K562 (cell line): ENCODE data around the gene PUM2. TPM values are rescaled to one million over a fixed set of nuclear protein-coding genes. Genes with fewer than 3 reads are reported as not detected.
A peak's percentile ranks its signal among the peaks of the same experiment; 100 is the strongest.

Source experiments
- CHD7 ChIP-seq: fragments of 200-600 bp; sonication (generic); IDR thresholded peaks from one replicate; pipeline ENCODE4 v1.6.1; 2012; ENCODE audit warnings: mild to moderate bottlenecking, low read depth, low read length, inconsistent platforms
- CXXC5 ChIP-seq: fragments of 250-450 bp; sonication (Bioruptor Pico); IDR thresholded peaks from 2 replicates; pipeline ENCODE4 v1.8.0; 2022; ENCODE audit warnings: inconsistent platforms, mild to moderate bottlenecking, moderate library complexity
- HMG20B ChIP-seq: fragments of 250-450 bp; sonication (Bioruptor Pico); IDR thresholded peaks from 2 replicates; pipeline ENCODE4 v1.5.0; 2021; ENCODE audit warnings: mild to moderate bottlenecking
- HMGN3 ChIP-seq: IDR thresholded peaks from 2 replicates; pipeline ENCODE4 v1.6.1; 2011; ENCODE audit warnings: borderline replicate concordance, low read depth, mild to moderate bottlenecking, mixed read lengths, low read length; ENCODE audit not compliant: insufficient read length; ENCODE audit errors: extremely low read depth
- JUNB ChIP-seq: fragments of 450-650 bp; formaldehyde crosslinking; conservative IDR thresholded peaks from 2 replicates; pipeline ENCODE4 v1.4.0; 2020; ENCODE audit warnings: mild to moderate bottlenecking
- MLX ChIP-seq, 2 experiments: fragments of 450-650 bp in 1 of 2; sonication (generic) in 1 of 2; formaldehyde crosslinking; conservative IDR thresholded peaks; 2 replicates each; pipeline versions ENCODE4 v1.4.0 to v1.8.1; 2020 to 2022; ENCODE audit warnings: mild to moderate bottlenecking in 1 of 2, missing genetic modification reagents in 1 of 2
- PHF21A ChIP-seq: fragments of 450-650 bp; IDR thresholded peaks from 2 replicates; pipeline ENCODE4 v1.6.1; 2017; ENCODE audit warnings: low read depth, borderline replicate concordance
- PRDM10 ChIP-seq: fragments of 450-650 bp; IDR thresholded peaks from 2 replicates; pipeline ENCODE4 v1.6.1; 2018; ENCODE audit not compliant: partially characterized antibody
- PTBP1 ChIP-seq: fragments of 200-400 bp; formaldehyde crosslinking; IDR thresholded peaks from 2 replicates; pipeline ENCODE4 v1.6.1; 2017; ENCODE audit warnings: low read depth, low read length
- SMARCE1 ChIP-seq: fragments of 450-650 bp; IDR thresholded peaks from 2 replicates; pipeline ENCODE4 v1.7.1; 2016; ENCODE audit warnings: mild to moderate bottlenecking
- SRSF9 ChIP-seq: fragments of 200-400 bp; formaldehyde crosslinking; IDR thresholded peaks from 2 replicates; pipeline ENCODE4 v1.6.1; 2017; ENCODE audit warnings: low read depth, low read length, borderline replicate concordance
- ZNF217 ChIP-seq: sonication (generic); formaldehyde crosslinking; IDR thresholded peaks from 2 replicates; pipeline ENCODE4 v1.8.0; 2022; ENCODE audit warnings: mild to moderate bottlenecking, missing genetic modification reagents
- polyA plus RNA-seq, 8 experiments: library from polyadenylated mRNA; depleted of rRNA in 4 of 8; stranded (reverse) in 5 of 8; unstranded in 3 of 8; fragments of >200 nt; fragmentation: Nextera tagmentation in 2 of 8; fragmentation: Illumina TruSeq in 1 of 8; extraction: Ambion mirVana in 2 of 8; extraction: Trizol in 1 of 8; gene quantifications; 2 replicates each; pipeline versions ENCODE4 v1.2.1 to v1.2.3, GENCODE V29; 2011 to 2014; ENCODE audit warnings: inconsistent platforms in 1 of 8, missing spikeins in 1 of 8
- total RNA-seq, 7 experiments: library from RNA; depleted of rRNA in 6 of 7; stranded (reverse); fragments of >200 nt in 6 of 7; fragmentation: Illumina TruSeq in 2 of 7; extraction: Trizol in 2 of 7; gene quantifications; 2 replicates each; pipeline versions ENCODE4 v1.2.1 to v1.2.3, GENCODE V29; 2011 to 2021; ENCODE audit warnings: low replicate concordance in 1 of 7

The PUM2 gene
- total and polyA plus RNA-seq, 9 of the 15 experiments (the other 6 are each of a cell fraction or from before 2014, with no cell fraction given), result 13.4 to 61.9 (median 28.3) TPM

- no peak for TF ChIP-seq PRDM10
- TF ChIP-seq MLX (CRISPR knock-in tag; conservative IDR thresholded peaks at IDR 0.05), result no peak
- TF ChIP-seq HMGN3, result peak; percentile 63
- TF ChIP-seq HMG20B (CRISPR knock-in tag), result no peak
- TF ChIP-seq ZNF217 (CRISPR knock-in tag), result 0 out of 2 replicates have a peak, but pooled peaks have one; percentile 8
- no peak for TF ChIP-seq CHD7
- no peak for TF ChIP-seq PHF21A
- no peak for TF ChIP-seq JUNB (CRISPR knock-in tag)
- peak; percentile 28 for TF ChIP-seq CXXC5 (CRISPR knock-in tag)
- no peak for TF ChIP-seq SMARCE1
- no peak for TF ChIP-seq PTBP1
- TF ChIP-seq SRSF9, result no peak
Measured at GRCh38 chr2:20350041-20350712, 467 bp downstream of the PUM2 start (continued).
